Parathyroid adenoma (tissue), 2 donors: ENCODE measurements around the gene C19orf44.

Experiments used
- H2AFZ ChIP-seq: fragments of 300-600 bp; sonication (generic); one replicate; pipeline ENCODE4 v1.7.0; 2017; ENCODE audit warnings: antibody characterized with exemption, mild to moderate bottlenecking
- H3K27ac ChIP-seq: fragments of 300-600 bp; sonication (generic); one replicate; pipeline ENCODE4 v1.7.0; 2017
- H3K27me3 ChIP-seq: fragments of 300-600 bp; sonication (generic); one replicate; pipeline ENCODE4 v1.7.0; 2017; ENCODE audit warnings: low read length; ENCODE audit not compliant: control insufficient read depth, insufficient read depth
- H3K36me3 ChIP-seq: fragments of 300-600 bp; sonication (generic); one replicate; pipeline ENCODE4 v1.7.0; 2017; ENCODE audit warnings: low read length; ENCODE audit not compliant: control insufficient read depth, insufficient read depth
- H3K4me1 ChIP-seq: fragments of 300-600 bp; sonication (generic); one replicate; pipeline ENCODE4 v1.7.0; 2017; ENCODE audit warnings: control low read depth
- H3K4me2 ChIP-seq: fragments of 300-600 bp; sonication (generic); one replicate; pipeline ENCODE4 v1.7.0; 2017; ENCODE audit warnings: low read length
- H3K4me3 ChIP-seq: fragments of 300-600 bp; sonication (generic); one replicate; pipeline ENCODE4 v1.7.0; 2017; ENCODE audit warnings: low read depth, low read length
- H3K79me2 ChIP-seq: fragments of 300-600 bp; sonication (generic); one replicate; pipeline ENCODE4 v1.7.0; 2017; ENCODE audit warnings: control low read depth
- H3K9ac ChIP-seq: fragments of 300-600 bp; sonication (generic); one replicate; pipeline ENCODE4 v1.7.0; 2017; ENCODE audit warnings: mild to moderate bottlenecking
- H3K9me3 ChIP-seq: fragments of 300-600 bp; sonication (generic); one replicate; pipeline ENCODE4 v1.7.0; 2017; ENCODE audit warnings: low read length; ENCODE audit not compliant: control insufficient read depth
- TF ChIP-seq, protein P1 (sequence below): fragments of 300-600 bp; sonication (generic); IDR thresholded peaks from one replicate; pipeline ENCODE4 v1.7.0; 2017; ENCODE audit warnings: antibody characterized with exemption, mild to moderate bottlenecking
- donor health status: primary hyperparathyroidism.

The C19orf44 gene

DNA sequence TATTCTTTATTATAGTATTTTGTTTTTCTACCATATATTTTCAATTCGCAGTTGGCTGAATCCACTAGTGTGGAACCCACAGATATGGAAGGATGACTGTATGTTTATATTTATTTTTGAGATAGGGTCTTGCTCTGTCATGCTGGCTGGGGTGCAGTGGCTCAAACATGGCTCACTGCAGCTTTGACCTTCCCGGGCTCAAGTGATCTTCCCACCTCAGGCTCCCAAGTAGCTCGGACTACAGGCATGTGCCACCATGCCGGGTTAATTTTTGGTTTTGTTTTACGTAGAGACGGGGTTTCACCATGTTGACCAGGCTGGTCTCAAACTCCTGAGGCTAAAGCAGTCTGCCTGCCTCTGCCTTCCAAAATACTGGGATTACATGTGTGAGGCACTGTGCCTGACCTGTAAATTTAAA, 66.4 kb downstream of the C19orf44 start:
- Histone ChIP-seq H3K4me1 (no peaks in the 10 kb centered on the region), H2AFZ (no peak overlapping the region), H3K27me3 (no peaks in the 10 kb centered on the region), H3K4me3 (no peak overlapping the region), H3K9ac (no peak overlapping the region), H3K9me3 (no peaks in the 10 kb centered on the region), H3K4me2 (no peak overlapping the region), H3K79me2 (no peaks in the 10 kb centered on the region), H3K36me3 (no peaks in the 10 kb centered on the region), H3K27ac (no peak overlapping the region)
- TF ChIP-seq, protein P1, sequence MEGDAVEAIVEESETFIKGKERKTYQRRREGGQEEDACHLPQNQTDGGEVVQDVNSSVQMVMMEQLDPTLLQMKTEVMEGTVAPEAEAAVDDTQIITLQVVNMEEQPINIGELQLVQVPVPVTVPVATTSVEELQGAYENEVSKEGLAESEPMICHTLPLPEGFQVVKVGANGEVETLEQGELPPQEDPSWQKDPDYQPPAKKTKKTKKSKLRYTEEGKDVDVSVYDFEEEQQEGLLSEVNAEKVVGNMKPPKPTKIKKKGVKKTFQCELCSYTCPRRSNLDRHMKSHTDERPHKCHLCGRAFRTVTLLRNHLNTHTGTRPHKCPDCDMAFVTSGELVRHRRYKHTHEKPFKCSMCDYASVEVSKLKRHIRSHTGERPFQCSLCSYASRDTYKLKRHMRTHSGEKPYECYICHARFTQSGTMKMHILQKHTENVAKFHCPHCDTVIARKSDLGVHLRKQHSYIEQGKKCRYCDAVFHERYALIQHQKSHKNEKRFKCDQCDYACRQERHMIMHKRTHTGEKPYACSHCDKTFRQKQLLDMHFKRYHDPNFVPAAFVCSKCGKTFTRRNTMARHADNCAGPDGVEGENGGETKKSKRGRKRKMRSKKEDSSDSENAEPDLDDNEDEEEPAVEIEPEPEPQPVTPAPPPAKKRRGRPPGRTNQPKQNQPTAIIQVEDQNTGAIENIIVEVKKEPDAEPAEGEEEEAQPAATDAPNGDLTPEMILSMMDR = no peak

DNA sequence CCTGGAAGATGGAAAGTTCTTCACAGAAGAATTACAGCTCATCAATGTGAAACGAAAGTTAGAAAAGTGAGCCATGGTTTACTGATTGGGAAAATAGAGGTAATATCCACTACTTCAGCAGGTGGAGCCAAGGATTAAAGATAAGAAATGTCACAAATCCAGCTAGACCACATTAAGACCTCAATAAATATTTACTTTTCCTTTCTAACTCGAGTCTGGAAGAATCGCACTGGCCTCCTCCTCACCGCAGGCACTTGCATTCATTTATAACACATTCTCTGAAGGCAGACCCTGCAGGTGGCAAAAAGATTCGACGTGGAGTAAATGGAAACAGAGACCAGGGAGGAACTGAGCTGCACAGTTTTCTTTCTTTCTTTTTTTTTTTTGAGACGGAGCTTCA, 68.6 kb downstream of the C19orf44 start:
- Histone ChIP-seq H3K9ac (no peak overlapping the region), H2AFZ (no peak overlapping the region), H3K9me3 (no peaks in the 10 kb centered on the region), H3K79me2 (no peaks in the 10 kb centered on the region), H3K27ac (no peak overlapping the region), H3K4me3 (no peak overlapping the region), H3K27me3 (no peaks in the 10 kb centered on the region), H3K4me2 (no peak overlapping the region), H3K36me3 (no peaks in the 10 kb centered on the region), H3K4me1 (peaks cover 4% of the 10 kb centered on the region)
- TF ChIP-seq, protein P1 = no peak

DNA sequence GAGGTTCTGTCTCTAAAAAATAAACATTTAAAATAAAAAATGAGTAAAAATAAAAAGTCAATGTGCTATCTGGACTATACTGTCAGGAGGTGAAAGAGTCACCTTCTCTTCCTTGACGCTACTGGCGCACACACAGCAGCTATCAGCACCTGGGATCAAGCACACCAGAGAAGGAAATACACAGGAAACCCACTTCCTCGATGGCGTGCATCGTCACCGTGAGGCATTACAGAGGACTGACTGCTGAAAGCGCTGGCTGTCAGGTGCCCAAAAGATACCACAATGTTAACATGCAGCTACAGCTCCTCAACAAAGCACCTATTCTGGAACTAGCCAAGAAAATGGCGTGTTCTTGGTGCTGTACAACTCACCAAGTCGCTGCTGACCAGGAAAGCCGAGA, 70.0 kb downstream of the C19orf44 start:
- no peaks in the 10 kb centered on the region for H3K9me3 ChIP-seq
- no peak overlapping the region for H3K4me2 ChIP-seq
- no peaks in the 10 kb centered on the region for H3K27me3 ChIP-seq
- H3K79me2 ChIP-seq = no peaks in the 10 kb centered on the region
- H3K36me3 ChIP-seq = no peaks in the 10 kb centered on the region
- TF ChIP-seq, protein P1 = no peak
- H3K4me3 ChIP-seq = no peak overlapping the region
- no peak overlapping the region for H3K9ac ChIP-seq
- peaks cover 5% of the 10 kb centered on the region for H3K4me1 ChIP-seq
- H3K27ac ChIP-seq = no peak overlapping the region
- no peak overlapping the region for H2AFZ ChIP-seq

DNA sequence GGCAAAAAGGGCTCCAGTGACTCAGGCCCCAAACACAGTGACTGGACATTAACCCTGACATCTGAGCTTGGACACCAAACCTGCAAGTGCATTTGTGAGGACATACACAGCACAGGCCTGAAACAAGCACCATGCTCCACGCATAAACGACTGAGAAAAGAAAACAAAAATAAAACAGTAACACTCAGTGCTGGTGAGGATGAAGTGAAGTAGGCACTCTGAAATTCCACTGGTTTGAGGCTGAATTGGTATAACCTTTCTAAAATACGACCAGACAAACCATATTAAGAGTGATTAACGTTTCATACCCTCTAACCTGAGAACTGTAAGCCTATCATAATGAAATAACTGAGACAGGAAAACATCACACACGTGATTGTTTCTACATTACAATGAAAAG, 70.5 kb downstream of the C19orf44 start:
- no peaks in the 10 kb centered on the region for H3K9me3 ChIP-seq
- H3K4me2 ChIP-seq = no peak overlapping the region
- H3K27ac ChIP-seq = no peak overlapping the region
- H3K27me3 ChIP-seq = no peaks in the 10 kb centered on the region
- TF ChIP-seq, protein P1 = no peak
- no peak overlapping the region for H3K9ac ChIP-seq
- no peak overlapping the region for H3K4me3 ChIP-seq
- peaks cover 1% of the 10 kb centered on the region for H3K79me2 ChIP-seq
- peaks cover 7% of the 10 kb centered on the region for H3K4me1 ChIP-seq
- no peaks in the 10 kb centered on the region for H3K36me3 ChIP-seq
- H2AFZ ChIP-seq = no peak overlapping the region

DNA sequence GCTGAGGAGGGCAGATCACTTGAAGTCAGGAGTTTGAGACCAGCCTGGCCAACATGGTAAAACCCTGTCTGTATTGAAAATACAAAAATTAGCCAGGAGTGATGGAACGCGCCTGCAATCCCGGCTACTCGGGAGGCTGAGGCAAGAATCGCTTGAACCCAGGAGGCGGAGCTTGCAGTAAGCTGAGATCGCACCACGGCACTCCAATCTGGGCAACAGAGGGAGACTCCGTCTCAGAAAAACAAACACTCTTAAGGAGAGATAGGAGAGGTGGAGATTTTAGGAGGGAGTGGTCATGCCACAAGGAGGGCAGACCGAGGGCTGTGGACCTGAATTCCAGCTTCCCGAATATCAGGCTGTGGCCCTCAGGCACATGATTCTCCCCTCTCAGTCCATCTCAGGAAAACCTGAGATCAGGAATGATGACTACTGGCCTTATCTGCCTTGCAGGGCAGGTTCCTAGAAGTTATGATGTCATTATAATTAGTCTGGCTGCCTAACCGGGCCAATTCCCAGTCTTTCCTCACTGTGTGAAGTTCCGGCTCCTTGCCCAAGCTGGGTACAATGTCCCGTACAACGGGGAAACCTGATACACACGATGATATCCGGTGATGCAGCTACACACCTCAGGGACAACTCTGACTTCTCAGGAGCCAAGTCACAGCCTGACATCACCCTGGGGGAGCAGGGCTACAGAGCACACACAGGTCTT, 73.6 kb downstream of the C19orf44 start:
- peak overlapping the region; percentile 37 for H3K4me2 ChIP-seq
- TF ChIP-seq, protein P1 = no peak
- H3K36me3 ChIP-seq = no peaks in the 10 kb centered on the region
- H3K9ac ChIP-seq = no peak overlapping the region
- no peaks in the 10 kb centered on the region for H3K27me3 ChIP-seq
- no peak overlapping the region for H2AFZ ChIP-seq
- H3K4me3 ChIP-seq = no peak overlapping the region
- no peaks in the 10 kb centered on the region for H3K9me3 ChIP-seq
- no peak overlapping the region for H3K27ac ChIP-seq
- H3K79me2 ChIP-seq = peaks cover 27% of the 10 kb centered on the region
- H3K4me1 ChIP-seq = peaks cover 17% of the 10 kb centered on the region
